Peyer's patch (tissue), 4 donors: ENCODE measurements around the gene CCDC85A. TPM values are rescaled to one million over a fixed set of nuclear protein-coding genes. Genes with fewer than 3 reads are reported as not detected.
"Not testable (repeated sequence)": the region's sequence is repeated elsewhere in the genome, so short reads cannot be mapped to it uniquely, and the experiment has no call there.

Experiments
- DNase-seq, 3 donors: peaks; one replicate each; pipeline ENCODE4 v3.0.0-alpha.2; 2017 to 2019
- H3K27ac ChIP-seq, 4 donors: fragments of 200-600 bp; sonication (generic); one replicate each; pipeline ENCODE4 v1.5.1; 2016 to 2019
- H3K27me3 ChIP-seq, 2 donors: fragments of 200-600 bp; sonication (generic); one replicate each; pipeline ENCODE4 v1.5.1; 2019
- H3K36me3 ChIP-seq, 3 donors: fragments of 200-600 bp; sonication (generic); one replicate each; pipeline ENCODE4 v1.5.1; 2016 to 2019
- H3K4me1 ChIP-seq, 4 donors: fragments of 200-600 bp; sonication (generic); one replicate each; pipeline ENCODE4 v1.5.1; 2016 to 2019
- H3K4me3 ChIP-seq, 4 donors: fragments of 200-600 bp; sonication (generic); 1 replicate in 3 of 4; 2 replicates in 1 of 4; pipeline ENCODE4 v1.5.1; 2016 to 2019; ENCODE audit warnings: mild to moderate bottlenecking in 1 of 4
- H3K9me3 ChIP-seq, 4 donors: fragments of 200-600 bp; sonication (generic); one replicate each; pipeline ENCODE4 v1.5.1; 2016 to 2019; ENCODE audit warnings: mild to moderate bottlenecking in 1 of 4
- POLR2A ChIP-seq, 2 donors: fragments of 450-650 bp; IDR thresholded peaks; one replicate each; pipeline ENCODE4 v1.5.1; 2017; ENCODE audit warnings: antibody characterized with exemption in 2 of 2, mild to moderate bottlenecking in 2 of 2, moderate library complexity in 2 of 2
- total RNA-seq, 4 donors: library from RNA; depleted of rRNA; stranded (reverse); fragments of >200 nt; gene quantifications; one replicate each; pipeline ENCODE4 v1.1.0, GENCODE V29; 2016
- TF ChIP-seq, protein P1 (sequence below), 6 experiments: fragments of 450-650 bp in 4 of 6; fragments of 200-600 bp in 2 of 6; sonication (generic) in 1 of 6; IDR thresholded peaks; one replicate each; pipeline ENCODE4 v1.5.1; 2017 to 2019; ENCODE audit warnings: antibody characterized with exemption in 6 of 6, mild to moderate bottlenecking in 3 of 6, moderate library complexity in 1 of 6

The CCDC85A gene
- total RNA-seq, 4 donors from 2014 or later = 1.1 to 1.7 (median 1.1) TPM; not detected in 1

DNA sequence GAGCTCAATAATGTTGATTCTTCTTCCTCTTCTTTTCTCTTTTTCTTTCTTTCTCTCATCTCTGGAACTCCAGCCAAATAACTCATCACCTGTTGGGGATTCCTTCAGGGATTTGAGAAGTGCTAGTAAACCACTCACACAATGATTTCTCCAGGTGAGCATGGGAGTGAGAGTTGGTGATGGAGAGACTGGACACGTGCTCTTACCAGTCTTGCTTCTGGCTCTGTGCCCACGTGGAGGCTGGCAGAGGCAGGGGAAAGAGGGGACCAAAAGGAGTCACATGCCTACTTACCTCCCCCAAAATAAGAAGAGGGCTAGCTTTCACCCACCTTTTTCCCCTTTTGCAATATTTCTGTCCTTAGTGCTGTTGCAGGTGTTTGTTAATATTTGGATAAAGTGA, 28.6 kb upstream of the CCDC85A start:
- H3K27me3 ChIP-seq = no peaks in the 10 kb centered on the region
- H3K4me1 ChIP-seq = no peaks in the 10 kb centered on the region
- no peak overlapping the region for H3K4me3 ChIP-seq
- no peaks in the 10 kb centered on the region for H3K9me3 ChIP-seq
- TF ChIP-seq, protein P1, sequence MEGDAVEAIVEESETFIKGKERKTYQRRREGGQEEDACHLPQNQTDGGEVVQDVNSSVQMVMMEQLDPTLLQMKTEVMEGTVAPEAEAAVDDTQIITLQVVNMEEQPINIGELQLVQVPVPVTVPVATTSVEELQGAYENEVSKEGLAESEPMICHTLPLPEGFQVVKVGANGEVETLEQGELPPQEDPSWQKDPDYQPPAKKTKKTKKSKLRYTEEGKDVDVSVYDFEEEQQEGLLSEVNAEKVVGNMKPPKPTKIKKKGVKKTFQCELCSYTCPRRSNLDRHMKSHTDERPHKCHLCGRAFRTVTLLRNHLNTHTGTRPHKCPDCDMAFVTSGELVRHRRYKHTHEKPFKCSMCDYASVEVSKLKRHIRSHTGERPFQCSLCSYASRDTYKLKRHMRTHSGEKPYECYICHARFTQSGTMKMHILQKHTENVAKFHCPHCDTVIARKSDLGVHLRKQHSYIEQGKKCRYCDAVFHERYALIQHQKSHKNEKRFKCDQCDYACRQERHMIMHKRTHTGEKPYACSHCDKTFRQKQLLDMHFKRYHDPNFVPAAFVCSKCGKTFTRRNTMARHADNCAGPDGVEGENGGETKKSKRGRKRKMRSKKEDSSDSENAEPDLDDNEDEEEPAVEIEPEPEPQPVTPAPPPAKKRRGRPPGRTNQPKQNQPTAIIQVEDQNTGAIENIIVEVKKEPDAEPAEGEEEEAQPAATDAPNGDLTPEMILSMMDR (IDR thresholded peaks at IDR 0.05) = no peak
- no peak for TF ChIP-seq POLR2A (IDR thresholded peaks at IDR 0.05)
- H3K36me3 ChIP-seq = no peaks in the 10 kb centered on the region
- H3K27ac ChIP-seq = no peak overlapping the region
- no peak for DNase-seq

DNA sequence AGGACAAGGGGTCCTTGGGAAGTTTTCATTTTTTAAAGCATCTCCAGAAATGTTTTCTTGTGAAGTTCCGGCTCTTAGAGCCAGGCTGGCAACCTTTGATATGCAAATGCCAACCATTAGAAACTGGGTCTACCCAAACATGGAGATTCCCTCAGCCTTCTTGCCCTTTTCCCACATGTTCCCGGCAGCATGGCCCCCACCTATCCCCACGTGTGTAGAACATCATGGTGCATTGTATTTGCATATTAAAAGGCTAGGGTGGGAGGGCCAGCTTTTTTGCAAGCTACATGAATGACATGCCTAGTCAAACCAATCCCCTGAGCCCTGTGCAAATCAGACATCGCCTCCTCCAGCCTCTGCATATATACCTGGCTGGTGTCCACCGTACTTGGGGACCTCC, 23.9 kb upstream of the CCDC85A start:
- H3K36me3 ChIP-seq, DNase-seq, H3K27ac ChIP-seq, H3K4me1 ChIP-seq, H3K9me3 ChIP-seq, H3K4me3 ChIP-seq, H3K27me3 ChIP-seq: not testable (repeated sequence)

DNA sequence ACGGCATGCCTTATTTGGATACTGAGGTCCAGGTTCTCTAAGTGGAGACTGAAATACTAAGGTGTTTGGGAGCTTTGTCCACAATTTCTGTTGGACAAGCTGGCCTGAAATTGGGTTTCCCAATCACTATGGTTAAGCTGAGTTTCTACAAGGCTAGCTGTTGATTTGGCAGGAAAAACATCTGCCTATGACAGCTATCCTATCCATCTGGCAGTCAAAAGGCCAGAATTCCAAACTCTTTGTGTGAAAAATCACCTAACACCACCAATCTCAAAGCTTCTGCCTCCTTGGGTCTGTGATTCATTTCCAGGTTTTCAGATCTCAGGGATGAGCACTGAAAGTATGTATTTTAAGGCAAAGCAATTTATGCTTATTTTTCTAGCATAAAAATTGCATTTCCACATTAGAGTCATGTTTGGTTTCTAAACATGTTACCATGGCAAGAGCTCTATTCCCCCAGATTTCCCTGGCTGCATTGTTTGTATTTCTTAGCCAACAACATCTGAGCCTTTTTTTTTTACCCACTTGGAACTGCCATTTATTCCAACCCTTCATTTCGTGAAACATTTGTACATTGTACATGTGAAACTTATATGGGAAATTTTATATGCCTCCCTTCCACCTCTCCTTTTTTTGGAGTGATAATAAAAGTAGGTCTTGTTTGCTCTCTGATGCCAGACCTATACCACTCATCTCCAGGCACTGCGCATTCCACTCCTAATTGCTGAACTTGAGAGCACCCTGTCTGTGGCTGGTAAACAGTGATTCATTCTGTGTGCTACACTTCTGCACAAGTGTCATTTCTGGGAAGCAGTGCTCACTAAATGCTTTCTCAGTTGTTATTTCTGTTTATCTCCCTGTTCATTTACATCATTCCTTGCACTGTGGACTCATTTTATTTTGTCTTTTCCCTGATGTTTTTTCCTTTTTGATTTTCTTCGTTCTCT, 15.9 kb upstream of the CCDC85A start:
- TF ChIP-seq POLR2A (IDR thresholded peaks at IDR 0.05) = no peak
- TF ChIP-seq, protein P1 (IDR thresholded peaks at IDR 0.05) = no peak
- H3K4me1 ChIP-seq = no peaks in the 10 kb centered on the region
- no peak overlapping the region for H3K27ac ChIP-seq
- H3K27me3 ChIP-seq = no peaks in the 10 kb centered on the region
- H3K36me3 ChIP-seq = no peaks in the 10 kb centered on the region
- DNase-seq = no peak
- no peak overlapping the region for H3K4me3 ChIP-seq
- no peaks in the 10 kb centered on the region for H3K9me3 ChIP-seq

DNA sequence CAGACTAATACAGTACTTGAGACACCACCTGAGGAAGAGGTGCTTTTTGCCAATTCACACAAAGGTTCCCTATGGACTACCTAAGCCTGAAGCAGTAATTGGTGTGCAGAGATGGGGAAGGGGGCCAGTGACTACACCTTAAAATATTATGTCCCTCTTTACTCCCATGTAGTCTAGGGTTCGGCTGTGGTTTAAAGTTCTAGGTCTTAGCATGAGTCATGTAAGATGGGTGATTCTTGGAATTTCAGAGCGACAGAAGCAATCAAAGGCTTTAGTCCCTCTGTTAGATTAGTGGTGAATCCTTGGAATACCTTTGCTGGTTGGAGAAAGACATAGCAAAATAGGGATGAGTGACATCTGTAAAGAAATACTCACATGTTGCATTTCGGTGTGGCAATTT, 14.3 kb upstream of the CCDC85A start:
- Histone ChIP-seq H3K27ac (no peak overlapping the region), H3K36me3 (no peaks in the 10 kb centered on the region), H3K27me3 (no peaks in the 10 kb centered on the region), H3K9me3 (no peaks in the 10 kb centered on the region), H3K4me1 (no peaks in the 10 kb centered on the region), H3K4me3 (no peak overlapping the region)
- DNase-seq = no peak
- TF ChIP-seq, protein P1 (IDR thresholded peaks at IDR 0.05) = no peak
- no peak for TF ChIP-seq POLR2A (IDR thresholded peaks at IDR 0.05)

DNA sequence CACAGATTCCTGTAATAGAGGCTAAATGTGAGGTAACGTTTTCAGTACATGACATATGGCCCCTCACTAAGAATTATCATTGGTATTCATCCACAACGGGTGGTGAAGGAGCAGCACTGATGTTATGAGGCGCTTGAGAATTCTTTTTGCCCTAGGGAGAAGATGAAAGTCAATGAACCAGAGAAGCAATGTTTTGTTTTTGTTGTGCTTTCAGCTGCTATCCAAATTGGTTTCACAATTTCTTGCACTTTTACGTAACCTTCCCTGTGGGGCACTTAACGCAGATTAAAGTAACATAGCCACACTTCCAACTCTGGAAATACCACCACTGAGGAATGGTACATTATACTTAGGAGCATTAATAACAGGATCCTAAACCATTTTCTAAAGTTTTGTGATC, 13.3 kb upstream of the CCDC85A start:
- Histone ChIP-seq H3K27me3 (no peaks in the 10 kb centered on the region), H3K36me3 (no peaks in the 10 kb centered on the region), H3K4me1 (no peaks in the 10 kb centered on the region), H3K4me3 (no peak overlapping the region), H3K27ac (no peak overlapping the region), H3K9me3 (no peaks in the 10 kb centered on the region)
- TF ChIP-seq POLR2A (IDR thresholded peaks at IDR 0.05) = no peak
- TF ChIP-seq, protein P1 (IDR thresholded peaks at IDR 0.05) = no peak
- no peak for DNase-seq

DNA sequence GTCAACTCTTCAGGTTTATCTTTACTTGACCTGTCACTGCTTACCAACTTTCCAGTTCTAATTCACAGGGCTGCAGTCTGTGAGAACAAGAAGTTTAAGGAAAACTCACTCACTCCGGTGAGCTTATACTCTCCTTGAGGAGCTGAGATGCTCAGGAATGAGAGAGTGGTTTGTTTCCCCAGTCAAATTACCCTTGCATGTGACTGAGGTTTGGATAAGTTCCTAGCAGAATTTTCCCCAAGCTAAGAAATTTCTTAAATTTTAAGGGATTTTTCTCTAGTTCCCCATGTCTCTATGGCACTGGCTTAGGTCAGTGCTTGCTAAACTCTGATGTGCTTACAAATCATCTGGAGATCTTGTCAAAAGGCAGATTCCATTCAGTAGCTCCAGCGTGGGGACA, 12.8 kb upstream of the CCDC85A start:
- no peak for DNase-seq
- no peak overlapping the region for H3K4me3 ChIP-seq
- no peaks in the 10 kb centered on the region for H3K4me1 ChIP-seq
- TF ChIP-seq, protein P1 (IDR thresholded peaks at IDR 0.05) = no peak
- TF ChIP-seq POLR2A (IDR thresholded peaks at IDR 0.05) = no peak
- no peaks in the 10 kb centered on the region for H3K36me3 ChIP-seq
- H3K27ac ChIP-seq = no peak overlapping the region
- no peaks in the 10 kb centered on the region for H3K27me3 ChIP-seq
- no peaks in the 10 kb centered on the region for H3K9me3 ChIP-seq
